ENCODE data around the gene RANBP3L. TPM values are rescaled to one million over a fixed set of nuclear protein-coding genes. Genes with fewer than 3 reads are reported as not detected.
A peak's percentile ranks its signal among the peaks of the same experiment; 100 is the strongest.
"Not testable (repeated sequence)": the region's sequence is repeated elsewhere in the genome, so short reads cannot be mapped to it uniquely, and the experiment has no call there.

Gene RANBP3L
- total RNA-seq, 4 donors from 2014 or later, result 6.5 to 15.8 (median 8.5) TPM

DNA sequence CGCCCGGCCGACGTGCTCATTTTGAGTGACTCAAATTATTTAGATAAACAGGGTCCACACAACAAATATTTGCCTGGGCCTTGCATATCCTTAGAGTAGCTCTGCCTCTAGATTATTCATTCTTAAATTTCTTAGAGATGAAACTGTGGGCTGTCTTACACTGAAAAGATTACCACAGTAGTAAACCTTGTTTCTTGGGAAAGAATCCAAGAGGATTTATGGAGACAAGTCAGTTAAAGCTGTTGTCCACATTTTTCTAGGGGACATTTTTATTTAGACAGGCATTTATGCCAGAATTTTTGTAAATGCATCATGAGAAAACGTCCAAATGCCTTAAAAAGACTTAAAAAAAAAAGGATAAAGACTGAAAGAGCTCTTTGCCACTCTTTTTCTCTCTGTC is 32.6 kb upstream of the RANBP3L start:
- no peak for DNase-seq
- no peaks in the 10 kb centered on the region for H3K4me1 ChIP-seq
- no peak overlapping the region for H3K4me3 ChIP-seq (replicated peaks in 1 of 3)
- H3K9me3 ChIP-seq, result no peaks in the 10 kb centered on the region
- intact Hi-C loops (cut with DNase I), result no loop called here
- TF ChIP-seq POLR2A (IDR thresholded peaks at IDR 0.05), result no peak
- TF ChIP-seq, protein P1, sequence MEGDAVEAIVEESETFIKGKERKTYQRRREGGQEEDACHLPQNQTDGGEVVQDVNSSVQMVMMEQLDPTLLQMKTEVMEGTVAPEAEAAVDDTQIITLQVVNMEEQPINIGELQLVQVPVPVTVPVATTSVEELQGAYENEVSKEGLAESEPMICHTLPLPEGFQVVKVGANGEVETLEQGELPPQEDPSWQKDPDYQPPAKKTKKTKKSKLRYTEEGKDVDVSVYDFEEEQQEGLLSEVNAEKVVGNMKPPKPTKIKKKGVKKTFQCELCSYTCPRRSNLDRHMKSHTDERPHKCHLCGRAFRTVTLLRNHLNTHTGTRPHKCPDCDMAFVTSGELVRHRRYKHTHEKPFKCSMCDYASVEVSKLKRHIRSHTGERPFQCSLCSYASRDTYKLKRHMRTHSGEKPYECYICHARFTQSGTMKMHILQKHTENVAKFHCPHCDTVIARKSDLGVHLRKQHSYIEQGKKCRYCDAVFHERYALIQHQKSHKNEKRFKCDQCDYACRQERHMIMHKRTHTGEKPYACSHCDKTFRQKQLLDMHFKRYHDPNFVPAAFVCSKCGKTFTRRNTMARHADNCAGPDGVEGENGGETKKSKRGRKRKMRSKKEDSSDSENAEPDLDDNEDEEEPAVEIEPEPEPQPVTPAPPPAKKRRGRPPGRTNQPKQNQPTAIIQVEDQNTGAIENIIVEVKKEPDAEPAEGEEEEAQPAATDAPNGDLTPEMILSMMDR (IDR thresholded peaks at IDR 0.05), result no peak
- WGBS, 2 donors, result 89 to 90% methylated on average over 5 of the region's 5 CpGs
- H3K27ac ChIP-seq, result no peak overlapping the region
- H3K36me3 ChIP-seq, result no peaks in the 10 kb centered on the region
- no peaks in the 10 kb centered on the region for H3K27me3 ChIP-seq

DNA sequence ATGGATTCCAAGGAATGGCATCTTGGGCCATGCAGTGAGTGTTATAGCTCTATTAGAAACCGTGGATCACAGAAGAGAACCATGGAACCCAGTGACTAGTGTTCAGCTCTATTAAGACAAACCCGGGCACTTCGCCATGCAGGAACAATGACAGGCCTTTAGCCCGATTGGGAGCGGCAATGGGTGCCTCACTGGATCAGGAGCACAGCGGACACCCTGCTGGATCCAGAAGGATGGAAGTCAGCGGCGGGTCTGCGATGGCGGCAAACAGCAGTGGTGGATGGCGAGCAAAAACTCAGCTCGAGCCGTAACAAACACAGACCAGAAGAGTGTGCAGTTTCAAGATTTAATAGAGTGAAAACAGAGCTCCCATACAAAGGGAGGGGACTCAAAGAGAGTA is 31.0 kb upstream of the RANBP3L start:
- intact Hi-C loops (cut with DNase I); H3K27me3 ChIP-seq; H3K4me3 ChIP-seq (replicated peaks in 1 of 3); H3K27ac ChIP-seq; H3K9me3 ChIP-seq; H3K4me1 ChIP-seq; DNase-seq; H3K36me3 ChIP-seq: not testable (repeated sequence)
- WGBS, 2 donors, result 87 to 92% methylated on average over 13 of the region's 13 CpGs

DNA sequence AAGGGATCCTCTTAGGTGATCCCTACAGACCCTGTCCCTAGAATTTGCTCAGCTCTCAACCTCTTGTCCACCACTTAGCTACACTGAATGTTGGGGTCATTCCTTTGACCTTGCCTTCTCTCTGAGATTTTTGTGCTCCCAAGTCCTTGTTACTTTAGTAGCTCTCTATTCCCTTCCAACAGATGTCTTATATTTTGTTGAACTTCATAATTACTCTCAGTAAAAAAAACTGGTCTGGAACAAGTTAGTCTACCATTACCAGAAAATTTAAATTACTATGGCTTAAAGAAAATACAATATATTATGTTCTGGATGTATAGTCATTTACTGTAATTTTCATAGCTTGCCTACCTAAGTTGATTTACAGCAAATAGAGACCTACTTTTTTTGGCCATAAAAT is 23.5 kb upstream of the RANBP3L start:
- no peak overlapping the region for H3K27ac ChIP-seq
- peaks cover 0 to 12% of the 10 kb centered on the region in 2 donors for H3K4me1 ChIP-seq
- H3K27me3 ChIP-seq, result no peaks in the 10 kb centered on the region
- no peaks in the 10 kb centered on the region for H3K36me3 ChIP-seq
- no peak for DNase-seq
- no peak overlapping the region for H3K4me3 ChIP-seq (replicated peaks in 1 of 3)
- no peaks in the 10 kb centered on the region for H3K9me3 ChIP-seq
- intact Hi-C loops (cut with DNase I), result no loop called here
- TF ChIP-seq, protein P1 (IDR thresholded peaks at IDR 0.05), result no peak
- TF ChIP-seq POLR2A (IDR thresholded peaks at IDR 0.05), result no peak

DNA sequence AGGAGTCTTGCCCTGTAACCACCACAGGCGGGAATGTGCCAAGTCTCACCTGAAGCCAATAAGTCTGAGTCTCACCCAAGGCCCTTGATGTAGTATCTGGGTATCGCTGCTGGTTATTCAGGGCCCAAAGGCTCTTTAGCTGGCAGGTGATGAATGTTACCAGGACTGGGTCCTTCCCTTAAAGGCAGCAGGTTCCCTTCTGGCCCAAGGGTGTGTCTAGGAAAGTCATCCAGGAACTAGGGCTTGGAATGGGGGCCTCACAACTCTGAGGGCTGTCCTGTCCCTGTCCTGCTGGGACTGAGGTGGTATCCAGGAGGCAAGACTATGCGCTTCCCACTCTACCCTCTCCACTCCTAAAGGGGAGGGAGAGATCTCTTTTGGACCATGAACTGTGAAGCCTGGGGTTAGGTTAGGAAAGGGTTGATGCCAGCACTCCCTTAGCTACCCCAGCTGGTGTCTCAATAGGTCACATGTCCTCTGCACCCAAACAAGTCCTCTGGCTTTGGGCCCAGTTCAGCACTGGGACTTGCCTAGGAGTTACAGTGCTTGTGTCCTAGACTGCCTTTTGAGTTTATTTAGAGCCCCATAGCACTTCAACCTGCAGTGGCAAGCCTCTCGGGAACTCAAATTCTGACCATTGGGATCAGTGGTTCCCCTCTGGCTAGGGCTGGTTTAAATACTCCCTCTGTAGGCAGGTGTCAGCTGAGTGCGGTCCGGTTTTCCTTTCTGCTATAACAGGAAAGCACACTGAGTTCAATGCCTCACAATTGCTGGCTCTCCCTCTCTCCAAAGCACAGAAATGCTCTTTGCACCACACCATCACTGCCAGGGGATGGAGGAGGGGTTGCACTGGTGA is 22.5 kb upstream of the RANBP3L start:
- Histone ChIP-seq H3K27ac (no peak overlapping the region), H3K27me3 (no peaks in the 10 kb centered on the region), H3K36me3 (no peaks in the 10 kb centered on the region), H3K9me3 (no peaks in the 10 kb centered on the region), H3K4me3 (replicated peaks in 1 of 3) (no peak overlapping the region), H3K4me1 (peaks cover 0 to 12% of the 10 kb centered on the region in 2 donors)
- no peak for TF ChIP-seq POLR2A (IDR thresholded peaks at IDR 0.05)
- TF ChIP-seq, protein P1 (IDR thresholded peaks at IDR 0.05), result no peak
- intact Hi-C loops (cut with DNase I), result no loop called here
- 43 to 56% methylated on average over 4 to 6 of the region's 6 CpGs for WGBS, 2 donors
- DNase-seq, result peak; percentile 87 to 89

DNA sequence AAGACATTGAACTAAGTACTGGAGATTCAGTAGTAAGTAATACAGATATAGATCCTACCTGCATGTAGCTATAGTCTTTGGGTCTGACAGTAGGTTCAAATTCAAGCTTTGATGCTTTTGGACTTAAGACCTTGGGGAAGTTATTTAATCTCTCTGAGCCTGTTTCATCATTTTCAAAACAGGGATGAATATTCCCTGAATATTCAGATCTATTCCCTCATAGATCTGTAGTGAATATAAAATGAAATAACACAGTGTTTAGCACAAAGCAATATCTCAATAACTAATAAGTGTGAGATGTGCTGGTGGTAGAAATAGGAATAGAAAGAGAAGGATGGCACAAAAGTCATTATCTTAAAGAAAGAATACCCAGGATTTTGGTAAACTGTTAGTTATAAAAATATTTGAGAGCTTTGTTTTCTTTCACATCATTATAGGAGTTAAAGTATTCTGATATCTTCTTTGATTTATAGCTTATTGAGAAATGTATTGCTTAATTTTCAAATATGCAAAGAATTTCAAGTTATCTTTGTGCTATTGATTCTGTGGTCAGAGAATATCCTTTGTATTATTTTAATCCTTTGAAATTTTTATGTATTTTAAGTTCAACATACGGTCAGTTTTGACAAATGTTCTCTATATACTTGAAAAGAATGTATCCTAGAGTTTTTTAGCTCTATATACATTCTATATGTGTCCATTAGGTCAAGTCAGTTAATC is 11.4 kb upstream of the RANBP3L start:
- 85 to 86% methylated on average over 1 of the region's 1 CpG for WGBS, 2 donors
- Histone ChIP-seq H3K4me1 (no peaks in the 10 kb centered on the region), H3K9me3 (no peaks in the 10 kb centered on the region), H3K36me3 (no peaks in the 10 kb centered on the region), H3K4me3 (replicated peaks in 1 of 3) (no peak overlapping the region), H3K27me3 (no peaks in the 10 kb centered on the region), H3K27ac (no peak overlapping the region)
- TF ChIP-seq, protein P1 (IDR thresholded peaks at IDR 0.05), result no peak
- no peak for TF ChIP-seq POLR2A (IDR thresholded peaks at IDR 0.05)
- intact Hi-C loops (cut with DNase I), result no loop called here
- no peak for DNase-seq

Data from thyroid gland (tissue), 4 donors.